Forelimb muscle (tissue), 1 donor: ENCODE results near the gene PCBP1. TPM values are rescaled to one million over a fixed set of nuclear protein-coding genes. Genes with fewer than 3 reads are reported as not detected.
A peak's percentile ranks its signal among the peaks of the same experiment; 100 is the strongest.
"Not testable (repeated sequence)": the region's sequence is repeated elsewhere in the genome, so short reads cannot be mapped to it uniquely, and the experiment has no call there.

Experiments
- DNase-seq: peaks from one replicate; pipeline ENCODE4 v3.0.0-alpha.2; 2013; ENCODE audit warnings: low read depth
- polyA plus RNA-seq: library from polyadenylated mRNA; unstranded; fragments of 120-200 nt; gene quantifications from one replicate; pipeline ENCODE4 v1.2.1, GENCODE V29; 2013; ENCODE audit not compliant: insufficient read length

PCBP1 gene
- polyA plus RNA-seq, 1 donor: 268 TPM

GRCh38 chr2:70098032-70098431, 10.8 kb downstream of the PCBP1 start:
- DNase-seq: no peak

GRCh38 chr2:70099270-70099669, 12.0 kb downstream of the PCBP1 start:
- no peak for DNase-seq

GRCh38 chr2:70101174-70101573, 13.9 kb downstream of the PCBP1 start:
- no peak for DNase-seq

- DNase-seq: not testable (repeated sequence)
Observed at GRCh38 chr2:70101686-70102085, 14.4 kb downstream of the PCBP1 start.

- not testable (repeated sequence) for DNase-seq
Observed at GRCh38 chr2:70102323-70102905, 15.1 kb downstream of the PCBP1 start.

DNA sequence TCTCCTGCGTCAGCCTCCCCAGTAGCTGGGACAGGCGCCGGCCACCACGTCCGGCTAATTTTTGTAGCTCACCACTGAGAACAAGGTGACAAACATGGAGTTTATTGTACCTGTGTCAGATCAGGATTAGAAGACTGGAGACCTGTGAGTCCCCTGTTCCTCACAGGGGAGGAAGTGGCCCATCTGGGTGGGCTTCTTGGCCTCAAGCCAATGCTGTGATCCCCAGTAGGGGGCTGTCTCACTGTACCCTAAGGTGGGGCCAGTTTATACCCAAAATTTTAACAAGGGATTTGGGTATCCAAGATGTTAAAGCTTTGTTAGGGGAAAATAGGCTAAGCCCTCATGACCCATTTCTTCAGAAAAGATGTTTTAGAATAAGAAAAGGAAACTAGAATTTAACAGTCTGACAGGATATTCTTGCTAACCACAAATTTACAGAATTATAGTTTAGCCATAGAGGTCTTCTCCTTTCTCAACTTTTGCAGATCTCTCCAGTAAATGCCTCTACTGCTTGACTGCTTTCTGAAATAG, 16.3 kb downstream of the PCBP1 start:
- DNase-seq: no peak

GRCh38 chr2:70104231-70105111, 17.2 kb downstream of the PCBP1 start:
- peak; percentile 76 for DNase-seq

DNA sequence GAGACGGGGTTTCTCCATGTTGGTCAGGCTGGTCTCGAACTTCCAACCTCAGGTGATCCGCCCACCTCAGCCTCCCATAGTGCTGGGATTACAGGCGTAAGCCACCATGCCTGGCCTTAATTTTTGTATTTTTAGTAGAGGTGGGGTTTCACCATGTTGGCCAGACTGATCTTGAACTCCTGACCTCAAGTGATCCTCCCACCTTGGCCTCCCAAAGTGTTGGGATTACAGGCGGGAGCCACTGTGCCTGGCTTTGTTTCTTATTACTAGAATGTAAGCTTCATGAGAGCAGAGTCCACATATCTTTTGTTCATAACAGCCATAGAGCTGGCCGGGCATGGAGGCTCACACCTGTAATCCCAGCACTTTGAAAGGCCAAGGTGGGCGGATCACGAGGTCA, 18.9 kb downstream of the PCBP1 start:
- not testable (repeated sequence) for DNase-seq

DNA sequence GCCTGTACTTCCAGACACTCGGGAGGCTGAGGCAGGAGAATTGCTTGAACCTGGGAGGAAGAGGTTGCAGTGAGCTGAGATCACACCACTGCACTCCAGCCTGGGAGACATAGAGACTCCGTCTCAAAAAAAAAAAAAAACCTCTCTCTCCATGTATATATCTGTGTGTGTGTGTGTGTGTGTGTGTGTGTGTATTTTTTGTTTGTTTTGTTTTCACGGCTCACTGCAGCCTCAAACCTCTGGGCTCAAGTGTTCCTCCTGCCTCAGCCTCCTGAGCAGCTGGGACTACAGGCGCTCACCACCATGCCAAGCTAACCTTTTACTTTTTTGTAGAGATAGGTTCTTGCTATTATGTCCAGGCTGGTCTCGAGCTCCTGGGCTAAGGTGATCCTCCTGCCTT, 23.1 kb downstream of the PCBP1 start:
- DNase-seq: not testable (repeated sequence)

DNA sequence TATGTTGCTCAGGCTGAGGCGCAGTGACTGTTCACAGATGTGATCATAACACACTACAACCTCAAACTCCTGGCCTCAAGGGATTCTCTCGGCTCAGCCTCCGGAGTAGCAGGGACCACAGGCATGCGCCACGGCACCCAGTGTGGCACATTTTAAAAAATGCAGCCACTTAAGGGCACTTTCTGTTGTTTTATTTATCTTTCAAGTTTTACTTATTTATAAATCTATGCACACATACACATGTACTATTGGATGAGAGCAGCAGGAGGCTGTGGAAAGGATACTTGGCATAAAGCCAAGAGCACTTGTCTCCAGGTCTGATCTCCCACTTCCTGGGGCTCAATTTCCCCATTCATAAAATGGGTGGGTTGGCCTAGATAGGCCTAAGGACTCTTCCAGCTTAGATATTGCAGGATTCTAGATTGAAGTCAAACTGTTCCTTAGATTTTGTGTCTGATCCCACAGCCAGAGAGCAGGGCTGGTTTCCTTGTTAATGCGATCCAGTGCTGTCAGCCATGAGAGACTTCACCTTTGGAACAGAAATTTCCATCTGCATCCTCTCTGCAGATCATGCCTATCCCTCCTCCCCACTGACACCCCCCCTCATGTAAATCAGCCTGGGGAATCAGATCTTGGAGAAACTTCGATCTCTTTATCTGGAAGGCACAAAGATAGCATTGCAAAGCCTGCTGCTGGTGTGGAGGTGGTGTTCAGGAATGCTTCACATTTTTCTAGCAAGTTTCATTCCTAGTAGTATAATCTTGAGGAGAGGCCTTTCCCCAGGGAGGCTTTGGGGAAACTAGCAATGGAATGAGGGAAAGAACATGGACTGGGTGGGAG, 24.7 kb downstream of the PCBP1 start:
- no peak for DNase-seq

GRCh38 chr2:70113359-70114070, 26.2 kb downstream of the PCBP1 start:
- DNase-seq: no peak

DNA sequence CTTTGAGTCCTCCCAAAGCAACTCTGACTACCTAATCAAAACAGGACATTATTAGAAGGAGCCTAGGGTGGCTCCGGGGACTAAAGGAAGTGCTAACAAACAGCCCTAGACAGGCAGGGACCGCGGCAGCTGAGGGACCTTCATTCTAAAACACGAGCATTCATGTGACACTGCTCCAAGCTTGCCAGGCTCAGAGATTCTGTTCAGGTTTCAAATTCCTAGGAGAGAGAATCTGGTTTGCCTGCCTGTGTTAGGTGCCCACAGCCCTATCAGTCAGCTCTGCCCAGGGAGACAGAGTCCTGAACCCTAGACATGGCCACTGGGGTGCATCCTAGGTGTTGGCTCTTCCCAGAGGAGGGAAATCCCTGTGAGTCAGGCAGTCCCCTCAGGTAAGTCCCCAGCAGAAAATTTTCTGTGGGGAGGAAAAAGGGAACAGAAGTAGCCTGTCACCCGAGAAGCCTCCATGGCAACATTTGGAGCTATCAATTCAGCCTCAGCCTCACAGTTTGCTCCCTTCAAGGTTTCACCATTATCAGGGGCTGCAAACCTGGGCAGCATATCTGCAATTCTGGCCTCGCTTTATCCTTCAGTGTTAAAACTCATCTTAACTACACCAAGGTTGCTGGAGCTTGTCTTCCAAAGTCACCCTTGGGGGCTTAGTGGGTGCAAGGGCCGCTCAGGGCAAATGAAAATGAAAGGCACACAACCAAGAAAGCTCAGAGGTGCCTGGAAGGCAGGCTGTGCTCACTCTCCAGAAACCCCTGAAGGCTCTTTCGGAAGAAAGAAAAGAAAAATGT, 28.6 kb downstream of the PCBP1 start:
- no peak for DNase-seq

DNA sequence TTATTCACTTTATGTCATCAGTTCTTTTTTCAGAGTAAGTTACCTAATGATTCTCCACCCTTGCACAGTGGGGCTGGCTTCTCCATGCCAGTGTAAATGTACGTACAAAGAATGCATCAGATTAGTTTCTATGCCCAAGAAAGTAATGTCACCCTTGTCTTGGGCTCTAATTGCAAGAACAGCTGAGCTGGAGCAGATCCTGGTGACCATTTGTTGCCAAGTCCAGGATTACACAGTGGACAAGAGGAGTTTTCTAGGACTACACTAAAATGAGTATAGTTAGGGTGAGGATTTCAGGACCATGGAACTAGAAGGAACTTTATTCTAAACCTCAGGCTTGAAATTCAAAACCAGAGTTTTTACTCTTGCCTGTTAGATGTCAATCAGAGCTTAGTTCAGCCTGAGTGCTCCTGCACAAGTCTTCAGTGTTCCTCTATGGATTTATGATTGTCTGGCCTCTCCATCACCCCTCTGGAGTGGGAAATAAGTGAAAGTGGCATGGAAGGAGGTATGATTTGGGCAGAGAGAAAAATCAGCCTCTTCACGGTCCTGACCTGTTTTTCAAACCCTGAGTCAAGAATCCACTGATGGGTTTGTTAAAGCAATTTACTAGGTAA, 29.8 kb downstream of the PCBP1 start:
- DNase-seq: no peak

DNA sequence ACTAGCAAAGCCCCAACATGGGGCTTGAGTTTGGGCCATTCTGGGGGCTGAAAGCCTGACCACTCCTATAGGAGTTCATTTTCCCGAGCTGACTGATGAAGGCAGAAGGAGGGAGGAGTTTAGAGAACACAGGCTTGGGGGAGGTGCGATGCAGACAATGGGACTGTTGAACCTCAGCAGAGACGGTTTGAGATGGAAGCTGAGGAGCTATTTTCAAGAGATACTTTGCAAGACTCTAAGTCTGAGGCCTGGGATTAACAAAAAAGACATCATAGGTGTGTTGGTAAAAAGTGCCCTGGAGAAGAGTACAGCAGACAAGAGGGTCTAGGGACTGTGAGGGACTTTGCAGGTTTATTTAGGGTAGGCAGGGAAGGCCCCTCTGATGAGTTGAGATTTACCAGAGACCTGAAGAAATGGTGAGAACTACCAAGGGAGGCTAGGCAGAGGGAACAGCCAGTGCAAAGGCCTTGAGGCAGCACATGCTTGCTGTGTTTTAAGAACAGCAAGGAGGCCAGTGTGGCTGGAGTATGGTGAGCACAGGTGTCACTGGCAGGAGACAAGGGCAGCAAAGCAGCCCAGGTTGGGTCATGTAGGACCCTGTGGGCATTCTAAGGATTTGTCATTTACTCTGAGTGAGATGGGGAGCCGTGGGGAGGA, 31.6 kb downstream of the PCBP1 start:
- no peak for DNase-seq

GRCh38 chr2:70121627-70122372, 34.5 kb downstream of the PCBP1 start:
- DNase-seq: no peak

GRCh38 chr2:70122470-70122869, 35.2 kb downstream of the PCBP1 start:
- no peak for DNase-seq

DNA sequence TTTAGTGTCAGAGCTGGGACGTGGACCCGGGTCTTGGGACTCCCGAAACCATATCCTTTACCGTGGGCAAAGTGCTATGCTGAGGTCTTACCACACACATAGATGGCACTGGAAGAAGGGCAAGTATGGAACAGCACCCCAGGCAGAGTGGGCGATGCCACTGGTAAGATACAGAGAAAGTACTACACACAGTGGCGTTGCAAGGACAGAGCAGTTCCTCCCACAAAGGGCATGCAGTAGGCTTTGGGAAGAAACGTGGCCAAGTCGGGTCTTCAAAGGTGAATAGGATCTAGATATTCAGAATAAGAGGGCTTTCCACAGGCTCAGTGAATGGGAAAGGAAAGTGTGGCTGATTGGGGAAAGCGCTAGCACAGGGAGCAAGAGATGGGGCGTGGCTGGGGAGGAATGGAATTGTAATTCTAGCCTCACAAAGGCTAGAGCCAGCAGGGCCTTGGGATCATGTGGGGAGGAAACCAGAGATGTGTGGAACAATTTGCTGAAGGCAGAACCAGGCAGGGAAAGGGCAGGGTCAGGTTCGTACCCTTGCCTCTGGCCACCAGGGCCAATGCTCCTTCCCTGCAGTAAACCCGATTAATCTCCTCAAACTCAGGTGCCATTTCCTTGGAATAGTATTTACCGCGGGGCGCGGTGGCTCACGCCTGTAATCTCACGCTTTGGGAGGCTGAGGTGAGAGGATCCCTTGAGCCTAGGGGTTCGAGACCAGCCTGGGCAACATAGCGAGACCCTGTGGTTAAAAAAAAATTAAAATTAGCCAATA, 36.0 kb downstream of the PCBP1 start:
- DNase-seq: no peak

DNA sequence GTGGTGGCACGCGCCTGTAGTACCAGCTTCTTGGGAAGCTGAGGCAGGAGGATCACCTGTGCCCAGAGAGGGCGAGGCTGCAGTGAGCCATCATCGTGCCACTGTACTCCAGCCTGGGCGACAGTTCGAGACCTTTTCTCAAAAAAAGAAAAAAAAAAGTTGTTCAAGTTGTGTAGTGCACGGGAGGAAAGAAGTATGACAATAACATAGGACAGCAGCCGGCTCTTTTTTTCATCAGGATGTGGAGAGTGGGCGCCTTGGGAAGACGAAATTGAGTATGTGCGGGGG, 36.5 kb downstream of the PCBP1 start:
- DNase-seq: no peak
